Ascending aorta (tissue), 2 donors: ENCODE measurements around the gene SLC38A11. TPM values are rescaled to one million over a fixed set of nuclear protein-coding genes. Genes with fewer than 3 reads are reported as not detected.

Experiments used
- DNase-seq, 2 donors: peaks; one replicate each; pipeline ENCODE4 v3.0.0-alpha.2; 2019; ENCODE audit warnings: low spot score in 2 of 2
- H3K27ac ChIP-seq, 2 donors: fragments of 200-600 bp; sonication (generic); one replicate each; pipeline ENCODE4 v1.5.1; 2016 to 2017; ENCODE audit warnings: mild to moderate bottlenecking in 1 of 2
- H3K27me3 ChIP-seq: fragments of 200-600 bp; sonication (generic); one replicate; pipeline ENCODE4 v1.5.1; 2017
- H3K36me3 ChIP-seq, 2 donors: fragments of 200-600 bp; sonication (generic); one replicate each; pipeline ENCODE4 v1.5.1; 2016
- H3K4me1 ChIP-seq, 2 donors: fragments of 200-600 bp; sonication (generic); one replicate each; pipeline ENCODE4 v1.5.1; 2016 to 2017; ENCODE audit warnings: mild to moderate bottlenecking in 1 of 2
- H3K4me3 ChIP-seq, 2 donors: fragments of 200-600 bp; sonication (generic); one replicate each; pipeline ENCODE4 v1.5.1; 2016 to 2017; ENCODE audit warnings: mild to moderate bottlenecking in 1 of 2
- H3K9me3 ChIP-seq, 2 donors: fragments of 200-600 bp; sonication (generic); one replicate each; pipeline ENCODE4 v1.5.1; 2016
- intact Hi-C: fragments of 100-400 bp; cut with DNase I; formaldehyde crosslinking; loops from one replicate; pipeline ENCODE4 v1.15.1; 2023
- total RNA-seq: library from RNA; depleted of rRNA; stranded (reverse); fragments of >200 nt; gene quantifications from one replicate; pipeline ENCODE4 v1.1.0, GENCODE V29; 2016
- TF ChIP-seq, protein P1 (sequence below), 3 experiments: fragments of 200-600 bp in 2 of 3; fragments of 450-650 bp in 1 of 3; sonication (generic) in 2 of 3; IDR thresholded peaks; one replicate each; pipeline ENCODE4 v1.5.1; 2016 to 2019; ENCODE audit warnings: antibody characterized with exemption in 3 of 3, mild to moderate bottlenecking in 1 of 3, moderate library complexity in 1 of 3

SLC38A11 gene
- total RNA-seq, 1 donor from 2014 or later: not detected

DNA sequence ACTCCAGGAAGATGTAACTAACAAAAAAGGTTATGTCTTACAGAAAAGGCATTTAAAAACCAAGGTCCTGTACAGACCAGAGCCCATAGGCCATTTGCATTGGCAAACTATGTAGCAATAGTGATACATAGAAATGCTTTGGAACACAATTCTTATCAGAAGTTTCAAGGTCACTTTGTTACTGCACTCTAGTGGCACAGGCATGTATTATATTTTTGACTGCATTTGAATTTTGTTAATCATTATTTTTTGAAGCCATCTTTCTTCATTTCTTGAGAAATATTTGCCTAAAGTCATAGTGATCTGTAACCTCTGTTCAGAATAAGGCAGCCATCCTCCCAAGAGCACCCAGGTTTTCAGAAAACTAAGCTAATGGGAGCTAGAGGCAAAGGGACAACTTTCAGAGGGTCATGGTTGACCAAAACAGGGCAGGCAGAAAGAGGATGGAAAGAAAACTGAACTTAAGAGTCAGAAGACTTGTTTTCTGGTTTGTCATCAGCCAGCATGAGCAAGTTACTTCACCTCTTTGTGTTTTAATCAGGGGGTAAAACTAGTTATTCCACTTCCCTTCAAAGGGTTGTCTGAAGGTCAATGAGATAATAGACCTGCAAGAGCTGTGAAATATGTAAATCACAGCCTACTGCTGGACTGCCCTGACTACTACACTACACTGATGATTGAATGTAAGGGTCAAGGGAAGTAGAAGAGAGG, 41.5 kb downstream of the SLC38A11 start:
- no peak overlapping the region for H3K4me3 ChIP-seq
- no peaks in the 10 kb centered on the region for H3K36me3 ChIP-seq
- intact Hi-C loops: loop anchor here (1.0 to 2.0 kb wide), 2 partner anchors 73 to 176 kb away; partner anchors contain the start of gene COBLL1
- no peaks in the 10 kb centered on the region for H3K9me3 ChIP-seq
- TF ChIP-seq, protein P1, sequence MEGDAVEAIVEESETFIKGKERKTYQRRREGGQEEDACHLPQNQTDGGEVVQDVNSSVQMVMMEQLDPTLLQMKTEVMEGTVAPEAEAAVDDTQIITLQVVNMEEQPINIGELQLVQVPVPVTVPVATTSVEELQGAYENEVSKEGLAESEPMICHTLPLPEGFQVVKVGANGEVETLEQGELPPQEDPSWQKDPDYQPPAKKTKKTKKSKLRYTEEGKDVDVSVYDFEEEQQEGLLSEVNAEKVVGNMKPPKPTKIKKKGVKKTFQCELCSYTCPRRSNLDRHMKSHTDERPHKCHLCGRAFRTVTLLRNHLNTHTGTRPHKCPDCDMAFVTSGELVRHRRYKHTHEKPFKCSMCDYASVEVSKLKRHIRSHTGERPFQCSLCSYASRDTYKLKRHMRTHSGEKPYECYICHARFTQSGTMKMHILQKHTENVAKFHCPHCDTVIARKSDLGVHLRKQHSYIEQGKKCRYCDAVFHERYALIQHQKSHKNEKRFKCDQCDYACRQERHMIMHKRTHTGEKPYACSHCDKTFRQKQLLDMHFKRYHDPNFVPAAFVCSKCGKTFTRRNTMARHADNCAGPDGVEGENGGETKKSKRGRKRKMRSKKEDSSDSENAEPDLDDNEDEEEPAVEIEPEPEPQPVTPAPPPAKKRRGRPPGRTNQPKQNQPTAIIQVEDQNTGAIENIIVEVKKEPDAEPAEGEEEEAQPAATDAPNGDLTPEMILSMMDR (IDR thresholded peaks at IDR 0.05): peak; percentile 35 to 50 (median 42)
- H3K27me3 ChIP-seq: no peaks in the 10 kb centered on the region
- H3K4me1 ChIP-seq: peaks cover 0 to 9% of the 10 kb centered on the region in 2 donors
- DNase-seq: no peak
- H3K27ac ChIP-seq: no peak overlapping the region

DNA sequence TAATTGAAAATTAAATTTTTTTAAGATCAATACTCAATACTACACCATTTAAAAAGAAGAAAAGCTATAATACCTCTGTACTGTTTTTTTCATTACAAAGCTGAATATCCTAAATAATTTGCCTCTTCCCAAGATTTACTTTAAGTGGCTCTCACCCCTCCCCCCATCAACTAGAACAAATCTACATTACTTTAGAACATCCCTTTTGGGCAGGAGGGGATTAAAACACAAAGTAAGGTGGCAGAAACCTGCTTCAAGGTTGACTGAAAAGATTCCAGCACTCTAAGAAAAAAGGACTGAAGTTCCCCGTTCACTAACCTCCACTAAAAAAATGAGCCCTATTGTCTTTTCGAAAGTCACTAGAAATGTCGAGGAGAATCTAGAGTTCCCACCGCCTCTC, 42.3 kb downstream of the SLC38A11 start:
- H3K4me1 ChIP-seq: peaks cover 0 to 9% of the 10 kb centered on the region in 2 donors
- intact Hi-C loops: loop anchor here (1.0 kb wide), 1 partner anchor 176 kb away; no protein-coding TSS in a partner anchor
- TF ChIP-seq, protein P1 (IDR thresholded peaks at IDR 0.05): no peak
- H3K27me3 ChIP-seq: no peaks in the 10 kb centered on the region
- H3K4me3 ChIP-seq: no peak overlapping the region
- no peak for DNase-seq
- no peak overlapping the region for H3K27ac ChIP-seq
- H3K9me3 ChIP-seq: no peaks in the 10 kb centered on the region
- H3K36me3 ChIP-seq: no peaks in the 10 kb centered on the region

DNA sequence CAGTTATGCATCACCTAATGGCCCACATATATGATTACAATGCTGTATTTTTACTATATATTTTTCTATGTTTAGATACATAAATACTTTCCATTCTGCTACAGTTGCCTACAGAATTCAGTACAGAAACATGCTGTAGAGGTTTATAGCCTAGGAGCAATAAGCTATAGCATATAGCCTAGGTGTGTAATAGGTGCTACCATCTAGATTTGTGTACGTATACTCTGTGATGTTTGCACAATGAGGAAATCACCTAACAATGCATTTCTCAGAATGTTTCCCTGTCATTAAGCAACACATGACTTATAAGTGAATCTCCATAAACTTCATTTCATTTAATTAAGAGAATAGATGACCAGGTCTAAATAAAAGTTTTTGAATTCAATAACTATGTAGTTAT, 43.5 kb downstream of the SLC38A11 start:
- Histone ChIP-seq H3K4me3 (no peak overlapping the region), H3K27me3 (no peaks in the 10 kb centered on the region), H3K4me1 (peaks cover 0 to 9% of the 10 kb centered on the region in 2 donors), H3K9me3 (no peaks in the 10 kb centered on the region), H3K27ac (no peak overlapping the region), H3K36me3 (no peaks in the 10 kb centered on the region)
- intact Hi-C loops: no loop called here
- TF ChIP-seq, protein P1 (IDR thresholded peaks at IDR 0.05): no peak
- no peak for DNase-seq

DNA sequence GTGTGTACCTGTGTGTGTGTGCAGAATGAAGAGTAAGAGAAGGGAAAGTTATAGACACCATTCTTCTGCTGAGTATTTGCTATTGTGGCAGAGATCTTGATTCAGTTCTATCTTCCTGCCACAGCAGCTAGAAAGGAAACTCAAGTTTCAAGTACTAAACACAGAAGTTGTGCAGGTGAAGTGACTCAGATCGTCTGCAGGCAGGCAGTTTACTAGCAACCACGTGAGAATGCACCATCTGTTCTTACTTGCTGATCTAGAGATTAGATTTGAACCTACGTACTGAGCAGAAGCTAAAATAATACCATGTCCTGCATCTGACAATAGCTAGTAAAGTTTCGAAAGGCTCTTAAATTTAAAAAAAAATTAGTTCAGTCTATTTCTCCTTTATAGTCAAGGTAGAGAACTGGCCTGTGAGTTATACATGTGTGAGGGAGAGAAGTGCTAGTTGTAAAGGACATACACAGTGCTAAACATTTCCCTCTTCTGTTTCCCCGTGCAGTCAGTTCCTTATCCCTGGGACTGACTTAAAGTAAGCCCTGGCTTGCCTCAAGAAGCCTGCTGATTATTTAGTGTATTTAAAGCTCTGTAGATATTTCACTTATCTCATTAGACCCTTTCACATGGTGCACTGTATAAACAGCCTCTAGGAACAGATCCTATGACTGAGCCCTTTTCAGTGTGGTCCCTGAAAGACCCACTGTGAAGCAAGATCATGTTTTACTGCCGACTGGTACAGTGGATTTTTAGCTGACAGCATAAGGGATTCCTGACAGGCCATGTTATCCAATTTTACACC, 45.0 kb downstream of the SLC38A11 start:
- peaks cover 0 to 9% of the 10 kb centered on the region in 2 donors for H3K4me1 ChIP-seq
- no peak overlapping the region for H3K4me3 ChIP-seq
- H3K9me3 ChIP-seq: no peaks in the 10 kb centered on the region
- peak overlapping the region in 1 of 2 donors; percentile 32 for H3K27ac ChIP-seq
- H3K27me3 ChIP-seq: no peaks in the 10 kb centered on the region
- no peaks in the 10 kb centered on the region for H3K36me3 ChIP-seq
- TF ChIP-seq, protein P1 (IDR thresholded peaks at IDR 0.05): no peak
- intact Hi-C loops: no loop called here
- no peak for DNase-seq

DNA sequence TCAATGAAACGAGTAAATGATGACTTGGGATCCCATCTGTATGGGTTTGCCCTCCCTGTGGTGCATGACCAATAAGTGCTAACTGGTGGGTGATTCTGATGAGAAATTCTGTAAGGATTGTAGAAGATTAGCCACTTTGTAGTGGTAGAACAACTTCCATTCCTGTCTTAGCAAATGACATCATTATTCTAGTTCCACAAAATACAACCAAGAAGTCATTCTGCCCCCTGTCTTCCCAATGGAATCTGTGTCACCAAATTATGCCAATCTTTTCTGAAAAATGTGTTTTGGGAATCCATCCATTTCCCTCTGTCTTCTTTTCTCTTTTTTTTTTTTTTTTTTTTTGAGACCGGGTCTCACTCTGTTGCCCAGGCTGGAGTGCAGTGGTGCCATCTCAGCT, 48.4 kb downstream of the SLC38A11 start:
- Histone ChIP-seq H3K9me3 (no peaks in the 10 kb centered on the region), H3K27ac (no peak overlapping the region), H3K36me3 (no peaks in the 10 kb centered on the region), H3K4me1 (peaks cover 0 to 9% of the 10 kb centered on the region in 2 donors), H3K27me3 (no peaks in the 10 kb centered on the region), H3K4me3 (no peak overlapping the region)
- TF ChIP-seq, protein P1 (IDR thresholded peaks at IDR 0.05): no peak
- DNase-seq: no peak
- intact Hi-C loops: no loop called here
